Activated CD4-positive, alpha-beta T cell treated with anti-CD3 and anti-CD28 coated beads, Interleukin-2, amount 50 U/mL, for 24 hours (primary cell): Measurements from ENCODE around the gene CGNL1.

Experiments
- DNase-seq, 2 donors: peaks; one replicate each; pipeline ENCODE4 v3.0.0-alpha.2; 2020; ENCODE audit warnings: low read depth in 1 of 2, low spot score in 1 of 2

CGNL1 gene

DNA sequence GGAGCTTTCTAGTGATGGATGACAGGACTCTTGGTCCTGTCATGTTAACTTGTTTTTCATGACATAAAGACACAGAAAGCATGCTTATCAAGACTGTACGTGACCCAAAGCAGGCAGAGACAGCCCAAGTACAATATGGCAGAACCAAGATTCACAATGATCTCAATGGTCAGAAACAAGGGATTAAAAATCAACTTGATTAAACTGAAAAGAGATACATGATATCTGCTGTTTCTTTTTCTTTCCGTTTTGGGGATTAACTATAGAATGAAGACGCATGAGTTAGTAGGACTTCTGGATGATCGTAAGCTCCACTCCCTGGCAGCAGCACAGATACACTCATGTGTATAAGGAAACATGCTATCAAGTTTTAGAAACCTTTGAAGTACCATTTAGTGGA, 117.0 kb downstream of the CGNL1 start:
- DNase-seq, result no peak

DNA sequence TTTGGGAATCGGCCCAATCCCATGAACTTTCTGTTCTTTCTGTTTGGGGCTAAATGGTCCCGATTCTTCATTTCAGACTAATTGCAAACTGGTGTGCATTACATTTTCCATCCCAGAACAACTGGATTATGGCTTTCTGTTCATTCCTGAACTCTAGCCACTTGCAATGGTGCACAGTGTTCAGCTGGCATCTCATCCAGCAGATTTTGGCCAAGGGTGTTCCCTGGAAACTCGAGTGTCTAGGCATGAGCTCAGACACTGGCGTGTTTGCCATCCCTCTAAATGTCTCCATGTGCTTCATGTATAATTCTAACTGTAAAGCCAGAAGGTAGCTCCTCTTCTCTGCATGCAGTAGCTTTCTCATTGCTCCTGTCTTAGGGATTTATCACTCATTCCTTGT, 118.3 kb downstream of the CGNL1 start:
- DNase-seq, result no peak

DNA sequence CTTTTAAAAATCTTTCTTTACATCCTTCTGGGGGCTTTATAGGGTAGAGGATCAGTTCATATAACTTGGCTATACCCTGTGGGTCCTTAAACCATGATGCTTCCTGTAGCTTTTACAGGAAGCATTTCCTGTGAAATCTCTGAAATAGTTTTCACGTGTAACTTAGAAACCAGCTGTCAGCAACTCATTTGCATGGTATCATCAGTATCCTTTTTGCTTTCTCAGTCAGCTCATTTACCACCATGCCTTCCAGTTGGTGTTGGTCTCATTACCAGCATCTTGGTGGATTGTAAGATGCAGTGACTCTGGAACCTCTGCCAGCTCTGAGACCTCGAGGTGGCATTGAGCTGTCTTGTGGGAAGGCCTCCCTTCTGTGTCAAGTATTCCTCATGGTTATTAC, 118.7 kb downstream of the CGNL1 start:
- DNase-seq, result no peak

DNA sequence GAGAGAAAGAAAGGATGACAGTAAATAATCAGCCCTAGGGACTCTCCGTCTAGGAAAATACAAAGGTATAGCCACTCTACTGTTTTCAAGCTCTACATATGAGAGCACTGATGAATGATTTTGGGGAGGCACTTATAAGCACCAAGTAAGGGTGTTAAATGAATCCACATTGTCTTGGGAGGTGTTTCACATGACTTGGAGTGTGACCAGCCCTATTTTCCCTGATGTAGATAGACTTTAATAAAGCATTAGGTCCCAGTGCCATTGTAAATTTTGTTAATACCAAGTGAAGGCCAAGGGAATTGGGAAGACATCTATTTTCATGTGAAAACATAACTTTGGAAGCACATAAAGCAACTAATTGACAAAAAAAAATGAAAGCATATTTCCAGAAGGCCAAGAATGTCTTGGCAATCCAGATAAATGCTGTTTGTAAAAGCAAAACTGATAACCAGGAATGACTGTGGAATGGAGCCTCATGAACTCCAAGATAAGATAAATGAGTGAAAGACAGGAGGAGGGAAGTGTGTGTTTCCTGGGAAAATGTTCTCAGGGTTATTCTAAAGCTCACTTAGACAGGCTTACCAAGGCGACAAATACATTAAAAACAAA, 119.4 kb downstream of the CGNL1 start:
- DNase-seq, result no peak

DNA sequence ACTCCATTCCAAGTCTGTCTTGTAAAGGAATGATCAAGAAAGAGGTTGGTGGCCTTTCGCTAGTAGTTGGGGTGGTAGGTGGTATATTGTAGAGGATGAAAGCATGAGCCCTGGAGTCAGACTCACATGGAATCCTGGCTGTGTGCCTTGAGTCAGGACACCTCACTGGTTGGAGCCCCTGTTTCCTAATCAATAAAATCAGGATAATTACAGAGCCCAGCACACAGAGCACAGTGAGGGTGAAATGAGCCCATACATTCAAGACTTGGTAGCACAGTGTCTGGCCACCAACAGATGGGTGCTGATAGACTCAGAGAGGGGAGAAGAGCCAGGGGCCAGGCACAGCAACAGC, 120.3 kb downstream of the CGNL1 start:
- DNase-seq, result no peak

DNA sequence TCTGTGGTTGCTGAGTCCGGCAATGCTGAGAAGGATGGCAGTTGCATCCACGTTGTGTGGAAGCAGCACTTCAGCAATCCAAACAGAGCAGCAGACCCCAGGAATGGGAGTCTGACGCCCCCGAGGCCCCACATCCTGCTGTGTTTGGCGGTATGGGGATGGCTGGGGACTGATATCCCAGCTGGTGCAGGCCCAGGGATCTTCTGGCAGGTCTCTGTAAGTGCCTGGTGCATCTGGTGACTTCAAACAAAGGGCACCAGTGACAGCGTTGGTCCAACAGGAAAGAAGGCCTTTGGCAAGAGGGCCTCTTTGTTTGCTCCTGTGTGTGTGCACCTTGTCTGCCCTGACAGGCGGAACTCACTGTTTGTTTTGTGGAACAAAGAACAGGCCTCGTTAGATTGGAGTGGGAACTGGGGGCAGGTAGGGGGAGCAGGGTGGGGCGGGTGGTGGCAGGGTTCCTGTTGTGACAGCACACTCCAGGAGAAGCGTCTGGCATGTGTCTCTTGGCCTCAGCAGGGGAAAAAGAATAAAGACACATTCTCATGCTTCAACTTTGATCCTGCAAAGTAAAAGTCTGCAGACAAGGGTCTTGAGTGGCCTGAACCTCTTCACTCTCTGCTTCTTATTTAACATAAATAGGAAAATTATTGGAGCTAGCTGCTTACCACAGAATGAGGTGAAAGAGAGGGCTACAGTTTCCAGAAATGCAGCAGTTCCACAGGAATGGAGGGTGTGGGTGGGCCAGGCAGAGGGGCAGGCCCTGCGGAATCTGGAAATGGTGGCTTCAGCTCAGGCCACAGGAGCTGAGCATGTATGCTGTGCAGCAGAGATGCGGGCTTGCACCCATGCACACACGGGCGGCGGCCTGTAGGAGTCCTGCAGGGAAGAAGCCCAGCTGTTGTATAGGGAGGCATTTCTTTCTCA, 120.9 kb downstream of the CGNL1 start:
- DNase-seq, result no peak

DNA sequence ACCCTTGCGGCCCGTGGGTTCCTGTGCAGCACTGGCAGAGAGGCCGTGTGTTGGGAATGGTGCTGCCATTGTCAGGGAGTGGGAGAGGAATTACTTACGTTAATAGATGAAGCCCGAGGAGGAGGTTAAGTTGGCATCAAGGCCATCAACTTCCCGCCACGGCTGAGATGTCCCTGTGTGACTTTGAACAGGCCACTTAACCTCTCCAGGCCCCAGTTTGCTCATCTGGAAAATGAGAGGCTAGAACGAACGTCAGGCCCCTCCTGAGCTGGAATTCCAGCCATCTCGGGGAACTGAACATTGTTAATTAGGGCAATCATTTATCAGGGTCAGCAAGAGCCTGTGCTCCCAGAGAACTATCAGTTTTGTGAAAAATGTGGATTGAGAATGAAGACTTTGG, 124.0 kb downstream of the CGNL1 start:
- no peak for DNase-seq

DNA sequence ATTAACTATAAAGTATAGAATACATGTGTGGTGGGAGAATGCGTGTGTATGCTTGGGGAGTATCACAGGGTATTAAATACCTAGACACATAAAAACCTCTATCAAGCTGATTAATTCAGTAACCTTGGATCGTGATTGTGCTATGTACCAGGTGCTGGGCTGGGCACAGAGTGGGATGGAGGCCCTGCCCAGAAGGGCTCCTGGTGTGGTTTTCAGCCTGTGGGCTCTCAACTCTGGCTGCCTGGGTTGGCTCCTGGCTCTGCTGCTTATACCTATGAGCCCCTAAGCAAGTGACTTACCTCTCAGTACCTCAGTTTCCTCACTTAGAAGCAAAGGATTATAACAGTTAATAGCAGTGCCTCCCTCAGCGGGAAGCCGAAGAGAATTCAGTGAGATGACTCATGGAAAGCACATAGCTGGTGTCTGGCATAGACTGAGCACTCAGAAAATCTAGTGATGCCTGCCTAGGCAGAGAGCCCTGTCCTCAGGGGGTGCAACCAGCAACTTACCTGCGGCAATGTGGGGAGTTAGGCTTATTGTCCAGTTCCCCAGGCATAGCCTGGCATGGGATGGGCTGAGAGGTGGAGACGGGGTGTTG, 124.8 kb downstream of the CGNL1 start:
- DNase-seq, result no peak

DNA sequence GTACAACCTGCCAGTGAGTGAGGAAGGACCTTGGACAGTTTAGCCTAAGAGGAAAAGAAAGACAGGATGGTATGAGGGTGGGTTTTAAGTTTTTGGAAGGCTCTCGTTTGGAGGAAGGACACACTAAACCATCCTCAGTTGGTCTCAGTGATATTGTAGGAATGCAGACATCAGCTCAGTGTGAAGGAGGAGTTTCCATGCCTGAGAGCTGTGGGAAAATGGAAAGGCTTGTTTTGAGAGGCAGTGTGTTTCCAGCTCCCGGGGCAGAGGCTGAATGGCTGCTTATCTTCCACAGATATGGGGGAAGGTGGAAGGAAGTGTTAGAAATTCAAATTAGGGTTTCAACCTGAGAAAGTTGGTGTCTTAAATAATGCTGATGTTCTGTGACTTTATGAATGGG, 125.8 kb downstream of the CGNL1 start:
- no peak for DNase-seq

DNA sequence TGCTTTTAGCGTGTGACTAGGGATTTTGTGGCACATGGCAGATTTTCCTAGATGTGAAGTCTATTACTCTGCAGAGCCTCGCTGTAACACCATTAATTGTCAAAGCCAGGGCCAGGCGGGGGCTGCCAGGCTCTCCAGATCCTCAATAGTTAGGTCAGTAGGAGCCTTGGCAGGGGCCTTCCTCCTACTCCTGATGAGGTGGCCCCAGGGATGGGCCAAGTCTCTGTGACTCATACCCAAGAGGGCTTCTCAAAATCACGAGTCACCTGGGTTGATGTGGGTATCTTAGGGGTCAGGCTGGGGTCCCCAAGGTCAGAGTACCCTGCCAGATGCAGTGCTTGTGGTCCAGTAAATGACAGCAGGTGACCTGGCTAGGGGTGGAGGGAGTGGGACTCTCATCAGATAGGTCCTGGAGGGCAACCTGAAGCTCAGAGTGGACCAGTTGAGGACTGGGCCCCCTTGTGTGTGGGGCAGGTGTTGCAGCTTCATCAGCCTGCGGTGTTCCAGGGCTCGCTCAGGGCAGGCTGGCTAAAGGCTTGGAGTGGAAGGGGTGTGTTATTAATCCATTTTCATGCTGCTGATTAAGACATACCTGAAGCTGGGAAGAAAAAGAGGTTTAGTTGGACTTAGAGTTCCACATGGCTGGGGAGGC, 126.9 kb downstream of the CGNL1 start:
- DNase-seq, result no peak

DNA sequence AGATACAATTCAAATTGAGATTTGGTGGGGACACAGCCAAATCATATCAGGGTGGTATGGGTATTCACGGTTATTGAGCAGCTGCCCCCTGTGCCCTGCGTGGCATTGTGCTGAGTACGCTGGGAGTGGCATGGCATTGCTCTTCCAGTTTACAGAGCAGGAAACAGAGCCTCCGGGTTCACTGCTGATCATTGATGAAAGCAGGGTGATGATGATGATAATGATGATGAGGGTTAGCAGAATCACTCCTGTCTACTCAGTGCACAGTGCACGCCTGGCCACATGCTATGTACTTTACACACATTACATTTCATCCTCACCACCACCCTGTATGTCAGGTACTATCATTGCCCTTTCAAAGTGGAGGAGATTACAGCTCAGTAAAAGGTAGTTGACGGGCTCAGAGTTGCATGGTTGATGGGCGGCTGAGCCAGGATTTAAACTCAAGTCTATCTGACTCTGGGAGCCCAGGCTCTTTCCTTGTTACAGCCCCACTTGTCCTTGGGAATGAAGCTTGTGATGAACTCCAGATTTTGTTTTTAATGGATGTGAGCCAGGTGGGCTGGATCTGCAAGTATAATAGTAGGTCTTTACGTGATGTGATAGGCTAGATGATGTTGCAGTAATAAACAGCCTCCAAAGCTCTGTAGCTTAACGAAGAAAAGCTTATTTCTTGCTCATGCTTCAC, 127.8 kb downstream of the CGNL1 start:
- DNase-seq, result no peak

DNA sequence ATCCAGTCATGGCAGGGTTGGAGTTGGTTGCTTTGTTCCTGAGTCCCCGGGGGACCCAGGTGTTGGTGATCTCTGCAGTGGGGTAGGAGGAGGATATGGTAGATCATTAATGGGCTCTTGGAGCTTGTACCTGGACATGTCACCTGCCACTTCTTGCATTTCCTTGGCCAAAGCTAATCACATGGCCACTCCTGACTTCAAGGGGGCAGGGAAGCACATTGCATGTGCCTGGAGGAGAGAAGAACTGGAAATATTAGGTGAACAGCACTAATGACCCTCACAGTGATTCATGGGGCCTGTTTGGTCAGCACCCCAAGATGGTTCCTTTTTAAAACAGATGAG, 128.3 kb downstream of the CGNL1 start:
- no peak for DNase-seq

DNA sequence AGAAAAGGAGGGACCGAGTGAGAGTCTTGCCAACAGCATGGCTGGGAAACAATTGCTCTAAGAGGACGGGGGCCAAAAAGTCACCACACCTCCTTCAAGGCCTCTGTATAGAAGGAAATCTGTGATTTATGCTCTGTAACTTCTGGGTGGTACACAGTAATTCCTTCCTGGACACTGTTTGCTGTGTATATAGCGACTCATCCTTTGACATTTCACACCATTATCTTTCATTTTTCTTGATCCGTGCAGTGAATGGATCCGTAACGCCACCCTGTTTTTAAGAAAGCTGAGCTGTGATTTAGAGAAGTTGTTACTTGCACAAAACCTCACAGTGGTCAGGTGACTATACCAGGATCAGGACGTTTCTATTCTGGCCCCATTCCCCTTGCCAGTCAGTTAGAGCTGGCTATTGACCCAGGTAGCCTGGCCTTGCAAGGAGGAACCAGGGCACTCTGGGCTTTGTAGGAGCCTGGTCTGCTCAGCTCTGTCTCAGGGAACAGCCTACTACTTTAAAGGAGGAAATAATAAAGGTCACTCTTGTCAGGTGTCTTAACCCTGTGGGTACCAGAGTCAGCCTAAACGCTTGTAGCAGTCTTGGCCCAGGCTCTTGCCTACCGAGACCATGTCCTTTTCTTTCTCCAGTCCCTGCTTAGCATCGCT, 128.9 kb downstream of the CGNL1 start:
- DNase-seq, result no peak

DNA sequence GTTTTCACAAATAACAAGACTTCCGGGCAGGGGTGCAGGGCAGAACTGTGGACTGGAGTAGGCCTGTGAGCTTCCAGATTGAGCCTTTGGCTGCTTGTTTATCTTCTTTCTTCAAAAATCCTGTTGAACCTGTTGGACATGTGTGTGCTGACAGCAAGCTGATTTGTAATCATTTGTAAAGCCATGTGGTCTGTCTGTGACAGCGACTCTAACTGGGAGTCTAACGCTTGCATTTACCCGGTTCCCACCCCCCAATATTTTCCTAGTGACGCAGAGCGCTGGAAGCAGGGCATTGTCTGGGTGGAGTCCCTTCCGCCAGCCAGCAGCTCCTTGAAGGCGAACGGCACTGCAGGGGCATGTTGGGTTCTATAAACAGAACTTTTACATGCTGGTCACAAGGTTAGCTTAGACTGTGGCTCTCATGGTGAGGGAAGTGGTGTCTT, 129.7 kb downstream of the CGNL1 start:
- DNase-seq, result no peak

DNA sequence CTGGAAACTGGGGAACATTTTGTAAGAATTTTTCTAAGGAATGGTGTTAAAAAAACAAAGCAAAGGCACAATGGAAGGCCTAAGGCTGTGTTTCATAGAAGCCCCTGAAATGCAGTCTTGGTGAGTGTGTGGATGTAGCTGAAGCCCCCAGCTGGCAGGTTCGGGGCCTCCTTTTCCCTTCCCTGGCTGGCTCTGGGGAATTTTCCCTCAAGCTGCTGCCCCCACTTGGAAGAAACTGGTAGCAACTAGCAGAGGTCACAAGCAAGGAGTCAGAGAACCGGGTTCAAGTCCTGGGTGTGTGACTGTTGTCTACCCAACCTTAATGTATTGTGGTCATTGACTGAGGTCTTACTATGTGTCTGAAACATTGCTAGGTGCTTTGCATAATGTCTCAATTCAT, 130.1 kb downstream of the CGNL1 start:
- DNase-seq, result no peak

DNA sequence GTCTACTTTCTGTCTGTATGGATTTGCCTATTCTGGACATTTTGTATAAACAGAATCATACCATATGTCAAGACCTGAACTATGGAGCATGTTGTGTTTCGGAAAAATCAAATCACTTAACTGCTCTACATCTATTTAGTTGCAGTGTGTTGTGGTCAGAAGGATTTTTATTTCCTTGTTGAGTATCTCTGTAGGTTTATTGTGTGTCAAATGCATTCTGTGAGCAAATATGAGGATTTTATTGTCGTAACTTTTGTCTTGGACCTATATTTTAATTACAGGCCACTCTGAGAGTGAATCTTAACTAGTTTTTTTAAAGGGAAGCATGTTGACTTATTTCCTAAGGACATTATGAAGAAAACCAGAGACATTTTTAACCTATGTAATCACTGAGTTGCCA, 130.8 kb downstream of the CGNL1 start:
- no peak for DNase-seq

DNA sequence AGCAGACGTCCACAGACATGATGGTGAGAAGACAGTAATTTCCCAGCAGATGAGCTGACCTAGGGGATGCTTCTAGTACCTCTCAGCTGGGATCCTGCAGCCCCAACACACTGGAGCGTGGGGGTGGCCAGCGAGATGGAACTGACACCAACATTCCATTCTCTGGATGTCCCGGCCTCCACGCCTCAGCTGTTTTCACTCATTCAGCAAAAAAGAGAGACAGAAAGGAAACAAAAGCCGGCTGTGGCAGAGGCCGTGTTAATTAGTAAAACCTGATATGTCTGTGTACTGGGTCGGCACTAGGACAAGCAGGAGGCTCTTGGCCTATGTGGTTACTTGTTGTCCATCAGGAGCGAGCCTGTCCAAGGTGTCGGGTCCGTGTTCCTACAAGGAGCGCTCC, 132.8 kb downstream of the CGNL1 start:
- no peak for DNase-seq

DNA sequence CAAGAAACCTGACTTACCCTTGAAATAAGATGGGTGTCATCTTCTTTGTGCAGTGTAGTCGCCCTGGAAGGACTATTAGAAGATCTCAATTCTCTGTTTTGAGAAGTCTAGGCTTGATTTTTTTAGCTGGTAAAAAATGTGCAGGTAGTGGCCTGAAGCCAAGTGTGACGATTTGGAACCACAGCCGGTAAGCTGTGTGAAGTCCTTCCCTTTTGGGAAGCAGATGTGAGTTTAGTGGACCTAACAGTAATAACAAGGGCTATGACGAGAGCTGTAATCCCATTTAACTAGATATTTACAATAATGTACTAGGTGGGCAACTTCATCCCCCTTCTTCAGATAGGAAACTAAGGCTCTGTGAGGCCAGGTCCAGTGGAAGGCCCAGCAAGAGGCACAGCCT, 133.7 kb downstream of the CGNL1 start:
- DNase-seq, result no peak

DNA sequence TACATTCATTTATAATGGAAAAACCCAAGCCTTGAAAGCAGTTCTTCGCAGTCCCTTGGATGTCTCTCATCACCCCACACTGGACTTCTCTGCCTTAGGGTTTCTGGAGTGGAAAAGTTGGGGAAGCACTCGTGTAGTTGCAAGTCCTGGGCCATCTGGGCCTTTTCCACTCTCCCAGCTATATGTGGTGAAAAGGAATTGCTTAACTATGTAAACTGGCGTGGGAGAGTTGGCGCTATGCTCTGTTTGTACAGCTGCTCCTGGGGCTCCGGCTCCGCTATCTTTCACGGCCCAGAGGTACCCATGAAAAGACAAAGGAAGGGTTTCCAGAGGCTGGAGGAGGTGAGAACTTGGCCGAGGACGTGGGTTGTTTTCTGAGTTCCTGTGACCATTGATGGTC, 134.3 kb downstream of the CGNL1 start:
- no peak for DNase-seq

DNA sequence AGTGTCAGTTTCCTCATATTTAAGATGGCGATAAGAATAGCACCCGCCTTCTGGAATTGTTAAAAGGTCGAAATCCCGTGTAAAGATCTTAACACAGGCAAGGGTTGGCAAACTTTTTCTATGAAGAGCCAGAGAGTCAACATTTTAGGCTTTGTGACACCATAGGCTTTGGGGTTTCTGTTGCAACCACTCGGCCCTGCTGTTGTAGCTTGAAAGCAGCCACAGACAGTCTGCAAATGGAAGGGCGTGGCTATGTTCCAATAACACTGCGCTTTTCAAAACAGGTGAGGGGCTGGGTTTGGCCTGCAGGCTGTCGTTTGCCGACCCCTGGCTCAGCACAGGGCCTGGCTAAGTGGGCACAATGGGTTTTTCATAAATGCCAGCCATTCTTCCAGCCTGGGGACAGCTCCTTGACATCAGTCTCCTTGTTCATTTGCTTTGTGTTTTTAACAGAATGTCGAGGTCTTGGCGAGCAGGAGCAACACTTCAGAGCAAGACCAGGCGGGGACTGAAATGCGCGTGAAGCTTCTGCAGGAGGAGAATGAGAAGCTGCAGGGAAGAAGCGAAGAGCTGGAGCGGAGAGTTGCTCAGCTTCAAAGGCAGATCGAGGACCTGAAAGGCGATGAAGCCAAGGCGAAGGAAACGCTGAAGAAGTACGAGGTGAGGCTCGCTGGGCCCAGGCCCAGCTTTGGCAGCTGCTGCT, 140.2 kb downstream of the CGNL1 start:
- no peak for DNase-seq
